Measurements from ENCODE around the gene DDX51.
A peak's percentile ranks its signal among the peaks of the same experiment; 100 is the strongest.

The DDX51 gene

DNA sequence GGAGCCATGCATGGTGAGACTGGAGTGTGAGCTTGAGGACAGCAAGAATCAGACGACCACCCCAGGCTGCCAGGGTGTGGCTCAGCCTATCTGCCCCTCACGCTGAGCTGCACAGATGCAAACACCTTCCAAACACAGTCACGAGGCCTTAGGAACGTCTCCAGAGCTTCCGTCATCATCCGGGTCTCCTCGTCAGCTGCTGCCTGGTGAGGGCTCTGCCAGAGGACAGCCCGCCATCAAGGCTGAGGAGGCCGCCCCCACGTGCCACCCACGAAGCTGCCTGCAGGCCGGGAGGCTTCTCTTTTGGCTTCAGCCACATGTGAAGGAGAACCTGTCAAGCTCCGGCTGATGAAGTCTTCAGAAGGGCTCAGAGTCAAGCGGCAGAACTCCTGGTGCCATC, 13.4 kb downstream of the DDX51 start:
- WGBS, 2 donors (ENCODE audit: extremely low coverage in 2 of 2, insufficient read length in 2 of 2, insufficient replicate concordance in 1 of 2): no CpG with 5 or more reads among the region's 14 CpGs
- Histone ChIP-seq H2AK5ac (ENCODE audit: low read depth, low read length) (no peak overlapping the region), H2BK12ac (ENCODE audit: low read length) (no peak overlapping the region), H3K27ac (replicated peaks; ENCODE audit: low read length) (no peak overlapping the region), H2BK120ac (ENCODE audit: low read depth, low read length) (no peak overlapping the region), H4K8ac (ENCODE audit: low read depth, low read length) (no peak overlapping the region), H3K4me1 (ENCODE audit: control insufficient read depth in 2 of 2, insufficient read depth in 1 of 2, low read depth in 1 of 2, low read length in 2 of 2) (no peaks in the 10 kb centered on the region), H3K4ac (ENCODE audit: low read length) (no peak overlapping the region), H3K36me3 (replicated peaks in 1 of 2; ENCODE audit: control insufficient read depth in 2 of 2, insufficient read depth in 2 of 2, low read length in 2 of 2) (peaks cover 22 to 42% of the 10 kb centered on the region in 2 donors), H3K27me3 (ENCODE audit: control insufficient read depth in 3 of 3, insufficient read depth in 3 of 3, low read depth in 1 of 3, low read length in 3 of 3) (peaks cover 0 to 1% (median 0%) of the 10 kb centered on the region in 3 experiments), H2AFZ (ENCODE audit: low read length) (no peak overlapping the region), H4K91ac (ENCODE audit: low read depth, low read length, poor library complexity) (no peak overlapping the region), H3K18ac (ENCODE audit: low read length) (peak overlapping the region; percentile 11), H3K9ac (ENCODE audit: low read depth, low read length, poor library complexity) (no peak overlapping the region), H2BK5ac (ENCODE audit: low read length) (no peak overlapping the region), H2BK15ac (ENCODE audit: low read length) (no peak overlapping the region), H3K14ac (ENCODE audit: low read length) (no peak overlapping the region), H3K4me2 (ENCODE audit: insufficient read depth, low read length, poor library complexity, severe bottlenecking) (no peak overlapping the region), H3K79me1 (ENCODE audit: low read depth, low read length) (peaks cover 2% of the 10 kb centered on the region), H3K9me3 (replicated peaks in 1 of 2; ENCODE audit: control insufficient read depth in 2 of 2, insufficient read depth in 1 of 2, low read depth in 1 of 2, low read length in 2 of 2) (peaks cover 17 to 27% of the 10 kb centered on the region in 2 donors), H3K4me3 (ENCODE audit: low read length in 2 of 2) (no peak overlapping the region), H3K23ac (ENCODE audit: low read depth, low read length, poor library complexity) (no peak overlapping the region)
- DNase-seq (ENCODE audit: low spot score): no peak

DNA sequence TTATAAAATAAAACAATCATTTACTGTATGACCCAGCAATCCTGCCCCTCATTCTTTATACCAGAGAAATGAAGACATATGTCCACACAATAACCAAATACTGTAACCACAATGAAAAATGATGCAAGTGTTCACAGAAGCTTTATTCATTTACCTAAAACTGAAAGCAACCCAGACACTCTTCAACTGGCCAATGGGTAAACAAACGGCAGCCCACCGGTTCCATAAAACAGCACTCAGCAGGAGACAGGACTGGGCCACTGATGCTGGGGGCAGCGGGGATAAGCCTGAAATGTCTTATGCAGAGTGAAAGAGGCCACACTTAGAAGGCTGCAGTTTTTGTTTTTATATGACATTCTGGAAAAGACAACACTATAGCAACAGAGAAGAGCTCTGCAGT, 15.1 kb downstream of the DDX51 start:
- Histone ChIP-seq H3K23ac (ENCODE audit: low read depth, low read length, poor library complexity) (no peak overlapping the region), H2BK12ac (ENCODE audit: low read length) (no peak overlapping the region), H3K9ac (ENCODE audit: low read depth, low read length, poor library complexity) (no peak overlapping the region), H3K36me3 (replicated peaks in 1 of 2; ENCODE audit: control insufficient read depth in 2 of 2, insufficient read depth in 2 of 2, low read length in 2 of 2) (peaks cover 32 to 57% of the 10 kb centered on the region in 2 donors), H3K18ac (ENCODE audit: low read length) (no peak overlapping the region), H2BK15ac (ENCODE audit: low read length) (no peak overlapping the region), H3K14ac (ENCODE audit: low read length) (no peak overlapping the region), H3K79me1 (ENCODE audit: low read depth, low read length) (peaks cover 4% of the 10 kb centered on the region), H4K91ac (ENCODE audit: low read depth, low read length, poor library complexity) (no peak overlapping the region), H3K4me1 (ENCODE audit: control insufficient read depth in 2 of 2, insufficient read depth in 1 of 2, low read depth in 1 of 2, low read length in 2 of 2) (no peaks in the 10 kb centered on the region), H2AFZ (ENCODE audit: low read length) (no peak overlapping the region), H2BK120ac (ENCODE audit: low read depth, low read length) (no peak overlapping the region), H4K8ac (ENCODE audit: low read depth, low read length) (no peak overlapping the region), H3K27me3 (ENCODE audit: control insufficient read depth in 3 of 3, insufficient read depth in 3 of 3, low read depth in 1 of 3, low read length in 3 of 3) (peaks cover 0 to 2% (median 0%) of the 10 kb centered on the region in 3 experiments), H2AK5ac (ENCODE audit: low read depth, low read length) (no peak overlapping the region), H3K27ac (replicated peaks; ENCODE audit: low read length) (no peak overlapping the region), H3K9me3 (replicated peaks in 1 of 2; ENCODE audit: control insufficient read depth in 2 of 2, insufficient read depth in 1 of 2, low read depth in 1 of 2, low read length in 2 of 2) (peaks cover 24 to 27% of the 10 kb centered on the region in 2 donors), H3K4me3 (ENCODE audit: low read length in 2 of 2) (no peak overlapping the region), H3K4me2 (ENCODE audit: insufficient read depth, low read length, poor library complexity, severe bottlenecking) (no peak overlapping the region), H2BK5ac (ENCODE audit: low read length) (no peak overlapping the region), H3K4ac (ENCODE audit: low read length) (no peak overlapping the region)
- no peak for DNase-seq (ENCODE audit: low spot score)
- no CpG with 5 or more reads among the region's 3 CpGs for WGBS, 2 donors (ENCODE audit: extremely low coverage in 2 of 2, insufficient read length in 2 of 2, insufficient replicate concordance in 1 of 2)

- no peak for DNase-seq (ENCODE audit: low spot score)
- Histone ChIP-seq H2AFZ (ENCODE audit: low read length) (no peak overlapping the region), H3K36me3 (replicated peaks in 1 of 2; ENCODE audit: control insufficient read depth in 2 of 2, insufficient read depth in 2 of 2, low read length in 2 of 2) (peaks cover 36 to 75% of the 10 kb centered on the region in 2 donors), H2BK5ac (ENCODE audit: low read length) (no peak overlapping the region), H2BK12ac (ENCODE audit: low read length) (no peak overlapping the region), H3K4ac (ENCODE audit: low read length) (no peak overlapping the region), H3K23ac (ENCODE audit: low read depth, low read length, poor library complexity) (no peak overlapping the region), H3K4me3 (ENCODE audit: low read length in 2 of 2) (peak overlapping the region in 1 of 2 donors; percentile 40), H3K14ac (ENCODE audit: low read length) (no peak overlapping the region), H3K27ac (replicated peaks; ENCODE audit: low read length) (no peak overlapping the region), H3K9me3 (replicated peaks in 1 of 2; ENCODE audit: control insufficient read depth in 2 of 2, insufficient read depth in 1 of 2, low read depth in 1 of 2, low read length in 2 of 2) (peaks cover 25 to 27% of the 10 kb centered on the region in 2 donors), H2AK5ac (ENCODE audit: low read depth, low read length) (no peak overlapping the region), H3K18ac (ENCODE audit: low read length) (no peak overlapping the region), H3K79me1 (ENCODE audit: low read depth, low read length) (peaks cover 3% of the 10 kb centered on the region), H2BK15ac (ENCODE audit: low read length) (no peak overlapping the region), H3K27me3 (ENCODE audit: control insufficient read depth in 3 of 3, insufficient read depth in 3 of 3, low read depth in 1 of 3, low read length in 3 of 3) (peaks cover 0 to 2% (median 0%) of the 10 kb centered on the region in 3 experiments), H3K9ac (ENCODE audit: low read depth, low read length, poor library complexity) (no peak overlapping the region), H3K4me1 (ENCODE audit: control insufficient read depth in 2 of 2, insufficient read depth in 1 of 2, low read depth in 1 of 2, low read length in 2 of 2) (no peaks in the 10 kb centered on the region), H4K91ac (ENCODE audit: low read depth, low read length, poor library complexity) (no peak overlapping the region), H4K8ac (ENCODE audit: low read depth, low read length) (no peak overlapping the region), H2BK120ac (ENCODE audit: low read depth, low read length) (no peak overlapping the region), H3K4me2 (ENCODE audit: insufficient read depth, low read length, poor library complexity, severe bottlenecking) (no peak overlapping the region)
- WGBS, 2 donors (ENCODE audit: extremely low coverage in 2 of 2, insufficient read length in 2 of 2, insufficient replicate concordance in 1 of 2): no CpG with 5 or more reads among the region's 8 CpGs
Measured at GRCh38 chr12:132127041-132127440, 17.1 kb downstream of the DDX51 start.

DNA sequence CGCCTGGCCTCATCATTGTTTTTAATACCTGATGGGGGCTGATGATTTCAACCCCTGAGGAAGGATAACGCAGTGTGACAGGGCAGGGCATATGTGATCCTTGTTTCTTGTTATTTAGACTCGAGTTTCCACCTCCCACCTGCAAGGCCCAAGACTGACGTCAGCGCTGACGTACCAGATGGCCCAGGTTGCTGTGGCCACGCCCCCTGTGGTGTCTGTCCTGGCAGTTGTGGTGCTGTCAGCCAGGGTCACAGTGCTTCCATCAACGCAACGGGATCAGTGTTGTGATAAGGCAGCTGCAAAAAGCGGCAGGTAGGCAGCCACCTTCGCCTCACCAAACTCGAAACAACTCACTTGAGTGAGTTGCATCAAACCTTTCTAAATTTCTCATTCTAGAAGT, 18.4 kb downstream of the DDX51 start:
- Histone ChIP-seq H3K4me3 (ENCODE audit: low read length in 2 of 2) (peak overlapping the region in 1 of 2 donors; percentile 25), H2BK12ac (ENCODE audit: low read length) (peak overlapping the region; percentile 58), H3K18ac (ENCODE audit: low read length) (no peak overlapping the region), H3K27me3 (ENCODE audit: control insufficient read depth in 3 of 3, insufficient read depth in 3 of 3, low read depth in 1 of 3, low read length in 3 of 3) (peaks cover 0 to 2% (median 0%) of the 10 kb centered on the region in 3 experiments), H3K4ac (ENCODE audit: low read length) (no peak overlapping the region), H2BK120ac (ENCODE audit: low read depth, low read length) (no peak overlapping the region), H2BK15ac (ENCODE audit: low read length) (no peak overlapping the region), H2AK5ac (ENCODE audit: low read depth, low read length) (no peak overlapping the region), H3K27ac (replicated peaks; ENCODE audit: low read length) (no peak overlapping the region), H3K4me2 (ENCODE audit: insufficient read depth, low read length, poor library complexity, severe bottlenecking) (no peak overlapping the region), H3K23ac (ENCODE audit: low read depth, low read length, poor library complexity) (peak overlapping the region; percentile 85), H2AFZ (ENCODE audit: low read length) (no peak overlapping the region), H3K79me1 (ENCODE audit: low read depth, low read length) (peaks cover 2% of the 10 kb centered on the region), H3K9me3 (replicated peaks in 1 of 2; ENCODE audit: control insufficient read depth in 2 of 2, insufficient read depth in 1 of 2, low read depth in 1 of 2, low read length in 2 of 2) (peaks cover 25 to 27% of the 10 kb centered on the region in 2 donors), H4K8ac (ENCODE audit: low read depth, low read length) (peak overlapping the region; percentile 17), H3K9ac (ENCODE audit: low read depth, low read length, poor library complexity) (no peak overlapping the region), H3K36me3 (replicated peaks in 1 of 2; ENCODE audit: control insufficient read depth in 2 of 2, insufficient read depth in 2 of 2, low read length in 2 of 2) (peaks cover 41 to 86% of the 10 kb centered on the region in 2 donors), H3K14ac (ENCODE audit: low read length) (peak overlapping the region; percentile 56), H3K4me1 (ENCODE audit: control insufficient read depth in 2 of 2, insufficient read depth in 1 of 2, low read depth in 1 of 2, low read length in 2 of 2) (no peaks in the 10 kb centered on the region), H4K91ac (ENCODE audit: low read depth, low read length, poor library complexity) (no peak overlapping the region), H2BK5ac (ENCODE audit: low read length) (no peak overlapping the region)
- no peak for DNase-seq (ENCODE audit: low spot score)
- WGBS, 2 donors (ENCODE audit: extremely low coverage in 2 of 2, insufficient read length in 2 of 2, insufficient replicate concordance in 1 of 2): no CpG with 5 or more reads among the region's 12 CpGs
